Ovary (tissue), 9 donors: ENCODE measurements around the gene IGFBP1. TPM values are rescaled to one million over a fixed set of nuclear protein-coding genes. Genes with fewer than 3 reads are reported as not detected.

ENCODE experiments used
- DNase-seq, 5 donors: peaks; one replicate each; pipeline ENCODE4 v3.0.0-alpha.2; 2019 to 2020
- H3K27ac ChIP-seq, 2 donors: fragments of 200-600 bp; one replicate each; pipeline versions ENCODE4 v1.5.1 to v1.8.0; 2019 to 2022
- H3K27me3 ChIP-seq: fragments of 200-600 bp; one replicate; pipeline ENCODE4 v1.8.0; 2022
- H3K36me3 ChIP-seq: fragments of 200-600 bp; sonication (generic); one replicate; pipeline ENCODE4 v1.5.1; 2019
- H3K4me1 ChIP-seq: one replicate; pipeline ENCODE4 v1.8.1; 2013; ENCODE audit warnings: mild to moderate bottlenecking, moderate library complexity; ENCODE audit not compliant: insufficient read depth
- H3K4me3 ChIP-seq: fragments of 200-600 bp; sonication (generic); one replicate; pipeline ENCODE4 v1.5.1; 2017
- H3K9me3 ChIP-seq, 2 donors: fragments of 200-600 bp in 1 of 2; sonication (generic) in 1 of 2; one replicate each; pipeline versions ENCODE4 v1.5.1 to v1.8.1; 2013 to 2019; ENCODE audit warnings: mild to moderate bottlenecking in 1 of 2, moderate library complexity in 1 of 2
- CTCF ChIP-seq, 3 donors: fragments of 450-650 bp in 2 of 3; fragments of 200-600 bp in 1 of 3; IDR thresholded peaks; one replicate each; pipeline versions ENCODE4 v1.5.1 to v1.8.0; 2016 to 2022; ENCODE audit warnings: antibody characterized with exemption in 3 of 3, mild to moderate bottlenecking in 1 of 3
- EP300 ChIP-seq: sonication (generic); formaldehyde crosslinking; IDR thresholded peaks from one replicate; pipeline ENCODE4 v1.6.1; 2017; ENCODE audit warnings: antibody characterized with exemption
- POLR2A ChIP-seq: fragments of 450-650 bp; IDR thresholded peaks from one replicate; pipeline ENCODE4 v1.6.1; 2017; ENCODE audit warnings: antibody characterized with exemption, mild to moderate bottlenecking, moderate library complexity
- WGBS, 3 donors: extraction: QIAGEN DNeasy Blood & Tissue Kit in 1 of 3; methylation state at CpG; one replicate each; pipeline versions ENCODE4 v1.1.5 to v1.1.7; 2013 to 2017; 5-methylcytosine and 5-hydroxymethylcytosine counted together
- intact Hi-C, 4 donors: fragments of 100-400 bp; cut with DNase I; formaldehyde crosslinking; loops; one replicate each; pipeline versions ENCODE4 v1.11.0 to v1.15.1; 2022 to 2023
- polyA plus RNA-seq, 2 donors: library from polyadenylated mRNA; stranded (reverse); fragments of 200-250 nt in 1 of 2; fragments of 350-450 nt in 1 of 2; fragmentation: Illumina TruSeq in 1 of 2; extraction: RNeasy Lipid Tissue Mini Kit (QIAGEN cat#74804) in 1 of 2; gene quantifications; one replicate each; pipeline ENCODE4 v1.2.3, GENCODE V29; 2013 to 2014
- total RNA-seq, 7 donors: library from RNA; depleted of rRNA in 2 of 7; stranded (reverse); fragments of >200 nt in 2 of 7; fragmentation: NEBNext Ultra II Directional in 3 of 7; extraction: Animal tissue kit (Norgen Biotek cat#: 25700) in 3 of 7; gene quantifications; one replicate each; pipeline versions ENCODE4 v1.1.0 to v1.2.4, GENCODE V29; 2016 to 2023
- donor health status: DM: no; HTN: no; CAD: no; lungs with moderate emphysema.
- donor health status: DM: no; HTN: no; CAD: no.
- donor health status: Bipolar disorder and iron deficiency.
- donor health status: DM: yes; HTN: yes; CAD: no.
- donor health status: DM: no; HTN: no; CAD: no.
- donor health status: DM: yes; HTN: yes; CAD: no.

Gene IGFBP1
- total and polyA plus RNA-seq, 9 donors: 1.1 to 197 (median 3.7) TPM; not detected in 1

- DNase-seq: no peak
- Histone ChIP-seq H3K27me3 (no peaks in the 10 kb centered on the region), H3K4me1 (no peaks in the 10 kb centered on the region), H3K4me3 (no peak overlapping the region), H3K9me3 (no peaks in the 10 kb centered on the region), H3K36me3 (no peaks in the 10 kb centered on the region), H3K27ac (no peak overlapping the region)
- WGBS, 3 donors: 66 to 80% (median 69%) methylated on average over 10 of the region's 10 CpGs
- TF ChIP-seq CTCF (IDR thresholded peaks at IDR 0.05) (no peak), POLR2A (no peak), EP300 (no peak)
- intact Hi-C loops: no loop called here
Observed at GRCh38 chr7:45872116-45873034, 15.9 kb upstream of the IGFBP1 start.

- Histone ChIP-seq H3K9me3 (no peaks in the 10 kb centered on the region), H3K36me3 (no peaks in the 10 kb centered on the region), H3K27ac (no peak within 1 kb of the TSS), H3K27me3 (no peaks in the 10 kb centered on the region), H3K4me1 (no peaks in the 10 kb centered on the region), H3K4me3 (no peak within 1 kb of the TSS)
- TF ChIP-seq CTCF (IDR thresholded peaks at IDR 0.05) (no peak), EP300 (no peak), POLR2A (no peak)
- no peak for DNase-seq
- 84 to 91% (median 85%) methylated on average over 7 of the region's 7 CpGs for WGBS, 3 donors
- intact Hi-C loops: no loop called here
Observed at GRCh38 chr7:45873035-45873354, 15.3 kb upstream of the IGFBP1 start, which contains the start of gene CCDC201. TSS of gene CCDC201 (minus strand) at chr7:45873082. CDS start at chr7:45873007, 75 bp downstream.

DNA sequence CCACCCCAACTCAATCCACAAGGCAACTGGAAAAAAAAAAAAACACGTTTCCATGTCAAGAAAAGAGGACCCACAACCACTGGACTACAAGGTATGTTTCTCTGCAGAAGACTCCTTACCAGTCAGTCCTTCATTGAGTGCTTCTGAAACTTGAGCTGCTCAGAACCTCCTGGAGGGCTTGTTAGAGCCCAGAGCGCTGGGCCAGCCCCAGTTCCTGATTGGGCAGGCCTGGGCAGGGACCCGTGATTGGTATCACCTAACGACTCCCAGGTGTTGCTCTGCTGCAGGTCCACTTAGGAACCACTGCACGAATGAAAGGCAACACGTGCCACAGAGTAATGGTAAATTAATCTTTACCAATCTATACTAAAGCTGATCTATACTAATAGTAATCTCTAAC, 14.9 kb upstream of the IGFBP1 start:
- no peak for TF ChIP-seq EP300
- no peak for TF ChIP-seq POLR2A
- TF ChIP-seq CTCF (IDR thresholded peaks at IDR 0.05): no peak
- no peak for DNase-seq
- 81 to 89% (median 83%) methylated on average over 6 of the region's 6 CpGs for WGBS, 3 donors
- H3K27me3 ChIP-seq: no peaks in the 10 kb centered on the region
- H3K27ac ChIP-seq: no peak overlapping the region
- no peak overlapping the region for H3K4me3 ChIP-seq
- H3K36me3 ChIP-seq: no peaks in the 10 kb centered on the region
- H3K4me1 ChIP-seq: no peaks in the 10 kb centered on the region
- peaks cover 0 to 3% of the 10 kb centered on the region in 2 donors for H3K9me3 ChIP-seq
- intact Hi-C loops: no loop called here

- intact Hi-C loops: no loop called here
- Histone ChIP-seq H3K27ac (no peak overlapping the region), H3K36me3 (no peaks in the 10 kb centered on the region), H3K4me1 (no peaks in the 10 kb centered on the region), H3K9me3 (peaks cover 0 to 5% of the 10 kb centered on the region in 2 donors), H3K4me3 (no peak overlapping the region), H3K27me3 (no peaks in the 10 kb centered on the region)
- WGBS, 3 donors: 88 to 90% (median 90%) methylated on average over 8 of the region's 8 CpGs
- TF ChIP-seq CTCF (IDR thresholded peaks at IDR 0.05): no peak
- TF ChIP-seq POLR2A: no peak
- TF ChIP-seq EP300: no peak
- DNase-seq: no peak
Observed at GRCh38 chr7:45874408-45875131, 13.7 kb upstream of the IGFBP1 start.
